EH (cell line): Measurements from ENCODE around the gene ULK2.
A peak's percentile ranks its signal among the peaks of the same experiment; 100 is the strongest.
"Not testable (repeated sequence)": the region's sequence is repeated elsewhere in the genome, so short reads cannot be mapped to it uniquely, and the experiment has no call there.

Source experiments
- DNase-seq: peaks from one replicate; pipeline ENCODE4 v3.0.0-alpha.2; 2015; ENCODE audit warnings: low read depth

The ULK2 gene

DNA sequence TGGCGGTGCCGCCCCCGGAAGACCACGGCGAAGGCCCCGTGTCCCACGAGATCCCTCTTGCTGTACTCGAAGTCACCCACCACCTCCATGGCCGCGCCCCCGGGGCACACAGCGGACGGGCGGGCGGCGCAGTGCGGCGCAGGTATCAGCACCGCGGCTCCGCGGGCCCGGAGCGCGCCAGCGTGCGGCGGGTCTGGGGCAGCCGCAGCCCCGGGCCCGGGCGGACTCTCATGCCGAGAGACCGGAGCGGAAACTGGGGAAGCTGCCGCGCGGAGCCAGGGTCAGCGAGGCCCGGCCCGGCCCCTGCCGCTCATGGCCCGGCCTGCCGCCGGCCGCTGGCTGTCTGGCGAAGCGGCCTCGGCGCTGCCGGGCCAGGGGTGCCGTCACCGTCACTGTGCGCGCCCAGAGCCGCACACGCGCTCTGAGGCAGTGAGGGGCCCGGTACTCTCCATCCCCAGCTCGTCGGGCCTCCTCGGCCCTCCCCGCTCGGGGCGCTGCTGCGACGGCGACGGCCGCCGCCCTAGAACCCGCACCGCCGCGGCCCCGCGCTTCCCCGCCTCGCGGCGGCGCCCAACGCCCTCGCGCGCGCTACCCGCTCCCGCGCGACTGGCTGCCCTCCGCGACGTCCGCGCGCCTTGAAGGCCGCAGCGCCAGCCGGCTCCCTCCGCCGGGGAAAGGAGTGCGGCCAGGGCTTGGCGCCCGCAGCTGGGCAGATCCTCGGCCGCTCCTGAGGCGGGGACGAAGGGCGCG is at the start of gene ULK2:
Gene ULK2, minus strand, starts transcription at position 608 of the 750 bp plus-strand sequence. Its CDS starts 519 bp downstream, at position 89.
- peak; percentile 74 for DNase-seq

- DNase-seq, result peak; percentile 7
Observed at GRCh38 chr17:19915245-19915978, 47.7 kb upstream of the ULK2 start.

GRCh38 chr17:19911033-19911432 is 43.3 kb upstream of the ULK2 start:
- no peak for DNase-seq

- no peak for DNase-seq
Observed at GRCh38 chr17:19909139-19909538, 41.4 kb upstream of the ULK2 start.

DNA sequence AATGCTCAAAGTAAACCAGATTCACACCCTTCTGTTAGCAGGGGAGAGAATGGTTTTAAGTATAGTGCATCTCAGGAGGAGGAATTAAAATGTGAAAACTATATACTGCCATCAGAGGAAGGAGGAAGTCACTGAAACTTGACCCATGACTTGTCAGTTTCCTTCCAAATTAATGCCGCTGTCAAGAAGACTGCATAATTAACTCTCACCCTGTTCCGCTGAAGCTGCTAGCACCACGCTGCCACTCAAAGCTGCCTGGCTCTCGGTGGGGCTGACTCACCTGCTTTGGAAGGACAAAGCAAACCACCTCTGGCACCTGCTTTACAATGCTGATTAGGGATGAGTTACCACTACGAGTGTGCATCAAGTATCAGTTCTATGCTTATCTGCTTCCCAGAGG is 37.8 kb upstream of the ULK2 start:
- no peak for DNase-seq

GRCh38 chr17:19904924-19905323 is 37.2 kb upstream of the ULK2 start:
- DNase-seq, result no peak

- peak; percentile 34 for DNase-seq
Observed at GRCh38 chr17:19904412-19904811, 36.7 kb upstream of the ULK2 start.

DNA sequence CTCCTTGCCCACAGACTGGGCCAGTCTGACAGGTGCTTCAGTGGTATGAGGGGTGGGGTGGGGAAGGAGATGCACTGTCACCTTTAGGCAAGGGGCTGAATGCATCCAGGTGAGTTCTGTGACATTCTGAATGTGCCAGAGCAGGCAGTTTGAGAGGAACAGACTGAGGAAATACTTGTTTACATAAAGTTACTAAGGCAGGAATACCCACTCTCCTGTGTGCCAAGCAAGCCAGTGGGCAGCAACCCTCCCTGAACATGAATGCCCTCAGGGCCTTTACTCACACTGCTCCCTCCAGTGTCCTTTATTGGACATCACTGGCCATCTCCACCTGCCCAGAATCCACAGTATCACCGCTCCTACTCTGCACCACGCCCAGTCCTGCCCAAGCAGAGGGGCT is 33.1 kb upstream of the ULK2 start:
- DNase-seq, result no peak

DNA sequence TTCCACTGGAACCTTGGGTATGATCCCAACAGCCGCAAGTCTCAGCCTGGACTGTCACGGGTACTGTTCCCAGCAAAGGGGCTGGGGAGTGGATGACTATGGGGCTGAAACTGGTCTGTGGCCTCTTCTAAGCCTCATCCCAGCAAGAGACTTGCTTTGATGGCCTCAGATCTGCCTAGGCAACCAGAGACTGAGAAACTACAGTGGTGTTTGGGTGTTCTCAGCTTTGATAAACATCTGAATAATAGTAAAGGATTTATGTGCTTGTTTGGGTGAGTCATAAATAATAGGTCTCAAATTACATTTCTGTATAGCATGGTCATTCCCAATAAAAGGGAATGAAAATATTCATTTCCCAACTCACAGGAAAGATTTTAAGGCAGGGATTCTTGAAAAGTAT is 30.2 kb upstream of the ULK2 start:
- peak; percentile 94 for DNase-seq

DNA sequence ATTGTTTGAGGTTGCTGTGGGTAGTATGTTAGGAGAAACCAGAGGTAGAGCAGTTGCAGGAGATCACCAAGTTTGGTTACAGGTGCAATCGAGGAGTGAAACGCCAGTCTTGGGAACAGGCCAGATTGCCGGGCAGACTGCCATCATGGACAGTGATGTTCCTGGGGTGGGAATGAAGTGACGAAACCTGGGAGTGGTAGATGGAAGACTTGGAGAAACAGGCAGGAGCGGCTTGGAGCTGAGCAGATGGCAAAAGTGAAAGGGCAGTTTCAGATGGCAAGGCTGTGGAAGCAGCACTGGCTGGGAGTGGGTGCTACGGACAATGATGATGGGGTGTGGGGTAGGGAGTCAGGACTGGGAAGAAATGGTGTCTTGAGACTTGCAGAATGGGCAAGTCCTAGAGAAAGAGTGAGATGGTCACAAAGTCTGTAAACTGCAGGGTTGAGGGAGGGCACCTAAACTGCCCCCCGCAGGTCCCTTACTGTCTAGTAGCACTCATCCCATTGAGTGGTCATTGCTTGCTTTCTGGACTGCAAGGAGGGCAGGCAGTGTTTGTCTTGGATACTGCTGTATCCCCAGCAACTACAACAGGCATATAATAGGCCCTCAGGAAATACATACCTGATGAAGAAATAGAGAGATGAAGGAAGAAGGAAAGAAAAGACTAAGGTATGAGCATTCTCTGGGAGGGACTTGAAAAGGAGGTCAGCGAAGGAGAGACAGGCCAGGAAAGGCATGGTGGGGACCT is 29.5 kb upstream of the ULK2 start:
- peak; percentile 33 for DNase-seq

DNA sequence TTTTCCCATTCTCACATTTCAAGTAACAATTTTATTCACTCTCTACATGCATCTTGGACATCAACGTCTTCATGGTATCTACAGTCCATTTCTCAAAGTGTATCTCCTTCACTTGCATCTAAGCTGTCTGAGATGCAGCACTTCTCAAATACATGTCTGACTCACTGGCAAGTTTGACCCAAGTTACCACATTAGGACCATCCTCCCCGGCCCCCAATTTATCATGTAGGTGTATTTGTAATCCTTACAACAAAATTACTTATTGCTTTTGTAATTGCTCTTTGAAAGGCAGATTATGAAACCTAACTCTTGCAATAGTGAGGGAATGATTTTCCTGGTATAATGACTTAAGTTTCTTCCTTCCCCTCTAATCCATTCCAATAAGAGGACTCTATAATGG is 28.9 kb upstream of the ULK2 start:
- DNase-seq, result no peak

DNA sequence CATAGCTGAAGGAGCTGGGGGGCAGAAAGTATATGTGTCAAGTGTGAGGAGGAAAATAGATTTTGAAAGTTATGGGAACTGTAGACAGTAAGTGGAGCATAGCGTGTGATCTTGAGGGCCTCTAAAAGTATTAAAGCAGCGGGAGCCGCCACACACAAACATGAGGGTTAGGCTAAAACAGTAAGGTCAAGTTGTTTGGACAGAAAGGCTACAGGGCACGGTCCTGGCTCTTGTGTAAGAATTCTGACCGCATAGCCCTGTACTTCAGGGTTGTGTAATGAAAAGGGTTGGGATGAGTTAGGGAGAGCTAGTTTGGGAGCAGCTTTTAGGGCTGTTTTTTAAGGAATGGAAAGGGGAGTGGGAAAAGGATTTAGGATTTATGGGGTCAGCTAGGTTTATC is 22.8 kb upstream of the ULK2 start:
- DNase-seq, result not testable (repeated sequence)

DNA sequence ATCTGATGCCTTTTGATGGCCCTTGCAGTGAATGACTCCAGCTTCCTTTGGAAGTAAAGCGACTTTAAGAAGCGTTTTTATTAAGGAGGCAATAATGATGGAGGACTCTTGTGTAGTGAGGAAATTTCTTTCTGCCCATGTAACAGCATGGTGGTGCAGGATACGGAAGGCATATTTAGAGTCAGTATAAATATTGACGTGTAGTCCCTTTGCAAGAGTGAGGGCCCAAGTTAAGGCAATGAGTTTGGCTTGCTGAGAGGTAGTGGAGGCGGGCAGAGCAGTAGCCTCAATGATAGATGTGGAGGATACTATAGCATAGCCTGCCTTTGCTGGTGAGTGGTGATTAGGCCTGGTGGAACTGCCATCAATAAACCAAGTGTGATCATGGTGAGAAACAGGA is 22.3 kb upstream of the ULK2 start:
- DNase-seq, result not testable (repeated sequence)

DNA sequence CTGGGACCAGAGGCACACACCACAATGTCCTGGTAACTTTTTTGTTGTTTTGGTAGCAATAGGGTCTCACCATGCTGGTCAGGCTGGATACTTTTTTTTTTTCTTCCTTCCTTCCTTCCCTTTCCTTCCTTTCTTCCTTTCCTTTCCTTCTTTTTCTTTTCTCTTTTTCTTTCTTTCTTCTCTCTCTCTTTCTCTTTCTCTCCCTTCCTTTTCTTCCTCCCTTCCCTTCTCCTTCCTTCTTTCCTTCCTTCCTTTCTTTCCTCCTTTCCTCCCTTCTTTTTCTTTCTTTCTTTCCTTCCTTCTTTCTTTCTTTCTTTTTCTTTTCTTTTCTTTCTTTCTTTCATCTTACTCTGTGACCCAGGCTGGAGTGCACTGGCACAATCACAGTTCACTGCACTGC is 18.4 kb upstream of the ULK2 start:
- DNase-seq, result no peak

DNA sequence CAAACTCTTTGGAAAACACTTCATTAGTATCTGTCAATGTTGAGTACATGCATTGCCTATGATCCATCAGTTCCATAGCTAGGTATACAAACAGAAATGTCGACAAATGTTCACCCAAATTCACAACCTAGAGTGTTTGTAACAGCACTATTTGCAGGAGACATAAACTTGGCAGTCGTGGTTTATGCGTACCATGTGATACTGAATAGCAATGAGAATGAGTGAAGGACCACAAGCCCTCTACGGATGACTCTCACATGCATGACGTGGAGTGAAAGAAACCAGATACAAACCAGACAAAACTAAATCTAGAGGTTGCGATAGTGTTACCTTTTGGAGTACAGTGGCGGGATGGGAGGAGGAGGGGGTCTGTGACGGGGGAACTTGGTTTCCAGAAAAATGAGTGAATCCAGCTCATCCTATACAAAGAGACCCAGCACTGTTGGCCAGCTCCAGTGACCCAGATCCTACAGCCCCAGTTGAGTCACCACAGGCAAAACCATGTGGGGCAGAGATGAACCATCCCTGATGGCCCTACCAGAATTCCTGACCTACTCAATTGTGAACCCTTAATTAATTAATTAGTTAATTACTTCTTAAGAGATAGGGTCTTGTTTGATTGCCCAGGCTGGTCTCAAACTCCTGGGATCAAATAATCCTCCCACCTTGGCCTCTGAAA is 15.9 kb upstream of the ULK2 start:
- DNase-seq, result no peak

GRCh38 chr17:19880393-19880792 is 12.7 kb upstream of the ULK2 start:
- no peak for DNase-seq

GRCh38 chr17:19877364-19877945 is 9.7 kb upstream of the ULK2 start:
- DNase-seq, result peak; percentile 17

DNA sequence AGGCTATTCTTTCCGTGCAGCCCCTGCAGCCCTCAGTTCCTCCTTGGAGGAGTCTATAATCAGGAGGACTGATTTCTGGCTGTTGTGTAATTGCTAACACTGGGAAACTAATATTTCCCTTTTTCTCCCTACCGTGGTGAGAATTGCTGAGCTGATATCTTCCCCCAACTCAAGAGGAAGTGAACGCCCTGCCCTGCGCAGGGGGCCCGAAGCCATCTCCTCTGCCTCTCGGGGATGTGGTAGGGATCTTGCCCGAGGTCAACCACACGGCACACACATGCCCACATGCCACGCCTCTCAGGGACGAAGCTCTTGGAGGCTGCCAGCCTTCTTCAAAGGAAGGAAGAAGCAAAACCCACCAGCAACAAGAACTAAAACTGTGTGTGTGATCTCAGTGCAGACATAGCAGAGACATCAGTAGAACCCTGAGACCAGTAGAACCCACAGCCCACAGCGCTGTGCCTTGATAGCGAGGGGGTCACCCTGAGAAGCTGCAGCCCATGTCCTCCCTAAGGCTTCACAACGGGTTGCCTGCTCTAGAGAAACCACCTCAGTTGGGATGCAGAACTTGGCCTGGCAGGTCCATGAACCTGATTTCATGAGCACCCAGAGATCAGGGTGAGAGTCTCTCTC is 8.9 kb upstream of the ULK2 start:
- no peak for DNase-seq

GRCh38 chr17:19874256-19874655 is 6.5 kb upstream of the ULK2 start:
- no peak for DNase-seq

DNA sequence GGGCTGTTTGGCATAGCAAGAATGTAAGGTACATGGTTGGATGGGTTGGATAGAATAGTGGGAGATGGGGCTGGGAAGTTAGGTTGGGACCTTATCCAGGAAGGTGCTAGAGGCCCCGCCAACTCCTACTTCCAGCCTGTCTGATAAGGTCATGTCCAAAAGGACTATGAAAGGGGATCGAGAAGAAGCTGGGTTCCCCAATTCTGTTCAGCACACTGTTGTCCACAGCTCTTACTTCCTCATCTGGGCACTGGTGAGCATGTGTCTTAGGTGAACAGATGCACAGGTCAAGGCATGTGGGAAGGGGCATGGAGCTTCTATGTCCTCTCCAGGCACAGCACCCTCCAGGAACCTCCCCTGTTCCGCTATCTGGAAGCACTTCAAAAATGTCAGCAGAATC is 5.6 kb upstream of the ULK2 start:
- no peak for DNase-seq

DNA sequence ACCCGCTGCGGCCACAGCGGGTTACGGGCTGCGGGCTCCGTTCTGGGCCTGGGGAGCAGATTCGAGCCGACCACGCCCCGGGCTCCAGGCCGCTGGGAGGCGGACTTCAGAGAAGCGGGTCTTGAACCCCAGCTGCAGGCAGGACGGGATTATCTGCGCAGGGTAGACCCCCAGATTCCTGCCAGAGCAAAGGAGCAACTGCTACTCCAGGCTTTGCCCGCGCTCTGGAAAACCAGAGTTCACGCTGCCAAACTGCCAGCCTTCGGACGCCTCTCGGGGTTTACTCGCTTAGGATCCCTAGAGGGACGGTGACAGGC is 301 bp upstream of the ULK2 start:
- no peak for DNase-seq

DNA sequence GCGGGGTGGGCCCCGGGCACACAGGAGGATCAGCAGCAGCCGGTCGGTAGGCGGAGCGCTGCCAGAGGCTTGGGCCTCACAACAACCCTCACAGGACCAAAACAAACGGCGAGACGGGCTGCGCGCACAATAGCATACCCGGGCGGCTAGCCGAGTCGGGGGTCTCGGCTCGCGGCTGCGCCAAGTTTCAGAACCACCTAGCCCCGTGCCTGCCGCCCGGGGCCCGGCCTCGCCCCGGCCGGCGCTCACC is 732 bp downstream of the ULK2 start:
- peak; percentile 72 for DNase-seq
